Thymus (tissue), 11 donors: ENCODE measurements around the gene BAHD1. TPM values are rescaled to one million over a fixed set of nuclear protein-coding genes. Genes with fewer than 3 reads are reported as not detected.
A peak's percentile ranks its signal among the peaks of the same experiment; 100 is the strongest.

Experiments used
- DNase-seq, 9 donors: peaks; one replicate each; pipeline ENCODE4 v3.0.0-alpha.2; 2013; ENCODE audit warnings: low spot score in 9 of 9, low read depth in 6 of 9, missing footprints in 1 of 9
- H3K27ac ChIP-seq, 2 donors: one replicate each; pipeline ENCODE4 v1.5.1; 2013; ENCODE audit warnings: control low read depth in 1 of 2, low read depth in 1 of 2, low read length in 1 of 2, mild to moderate bottlenecking in 1 of 2, moderate library complexity in 1 of 2
- H3K27me3 ChIP-seq, 2 donors: one replicate each; pipeline ENCODE4 v1.5.1; 2013; ENCODE audit warnings: low read length in 1 of 2; ENCODE audit not compliant: control insufficient read depth in 2 of 2, insufficient read depth in 1 of 2
- H3K36me3 ChIP-seq, 2 donors: one replicate each; pipeline ENCODE4 v1.5.1; 2013; ENCODE audit warnings: low read length in 1 of 2, mild to moderate bottlenecking in 1 of 2, moderate library complexity in 1 of 2; ENCODE audit not compliant: control insufficient read depth in 2 of 2, insufficient read depth in 2 of 2
- H3K4me1 ChIP-seq, 2 donors: one replicate each; pipeline ENCODE4 v1.5.1; 2013; ENCODE audit warnings: low read length in 2 of 2; ENCODE audit not compliant: control insufficient read depth in 2 of 2, insufficient read depth in 2 of 2
- H3K4me3 ChIP-seq, 2 donors: one replicate each; pipeline ENCODE4 v1.5.1; 2013; ENCODE audit warnings: low read length in 2 of 2, control low read depth in 1 of 2, mild to moderate bottlenecking in 1 of 2
- H3K9me3 ChIP-seq, 2 donors: one replicate each; pipeline ENCODE4 v1.5.1; 2013; ENCODE audit warnings: low read length in 1 of 2, mild to moderate bottlenecking in 1 of 2; ENCODE audit not compliant: control insufficient read depth in 2 of 2, insufficient read depth in 1 of 2
- WGBS: extraction: QIAGEN DNeasy Blood & Tissue Kit; methylation state at CpG from one replicate; pipeline ENCODE4 v1.1.7; 2013; 5-methylcytosine and 5-hydroxymethylcytosine counted together
- polyA plus RNA-seq: library from polyadenylated mRNA; stranded (reverse); fragments of 200-250 nt; gene quantifications from one replicate; pipeline ENCODE4 v1.2.3, GENCODE V29; 2013
- total RNA-seq: library from RNA; stranded (reverse); fragments of 120-200 nt; gene quantifications from one replicate; pipeline ENCODE4 v1.2.4, GENCODE V29; 2013
- donor health status: healthy.

Gene BAHD1
- total and polyA plus RNA-seq, 2 donors = 9.4 to 19.1 TPM

- peaks cover 36 to 78% of the 10 kb centered on the region in 2 donors for H3K27me3 ChIP-seq
These were observed 69.4 kb downstream of the BAHD1 start for GRCh38 chr15:40510201-40510600.

GRCh38 chr15:40511093-40511471 is 70.3 kb downstream of the BAHD1 start:
- peaks cover 38 to 84% of the 10 kb centered on the region in 2 donors for H3K27me3 ChIP-seq
- no peaks in the 10 kb centered on the region for H3K9me3 ChIP-seq
- 13% methylated on average over 22 of the region's 22 CpGs for WGBS
- no peaks in the 10 kb centered on the region for H3K36me3 ChIP-seq
- peak in 1 of 9 donors; percentile 28 for DNase-seq
- no peak overlapping the region for H3K27ac ChIP-seq
- H3K4me1 ChIP-seq = peaks cover 7 to 19% of the 10 kb centered on the region in 2 donors
- peak overlapping the region; percentile 14 to 30 for H3K4me3 ChIP-seq

More at GRCh38 chr15:40510201-40510600, 69.4 kb downstream of the BAHD1 start:
- DNase-seq = no peak
- 94% methylated on average over 2 of the region's 2 CpGs for WGBS
- H3K9me3 ChIP-seq = no peaks in the 10 kb centered on the region
- H3K4me3 ChIP-seq = no peak overlapping the region
- no peaks in the 10 kb centered on the region for H3K36me3 ChIP-seq
- H3K27ac ChIP-seq = no peak overlapping the region
- H3K4me1 ChIP-seq = peaks cover 7 to 19% of the 10 kb centered on the region in 2 donors

- peak in 1 of 9 donors; percentile 10 for DNase-seq
- 2% methylated on average over 61 of the region's 61 CpGs for WGBS
- no peak overlapping the region for H3K27ac ChIP-seq
- H3K4me3 ChIP-seq = peak overlapping the region; percentile 14 to 30
- H3K36me3 ChIP-seq = no peaks in the 10 kb centered on the region
- peaks cover 38 to 86% of the 10 kb centered on the region in 2 donors for H3K27me3 ChIP-seq
- no peaks in the 10 kb centered on the region for H3K9me3 ChIP-seq
- H3K4me1 ChIP-seq = peaks cover 7 to 19% of the 10 kb centered on the region in 2 donors
These were observed 70.8 kb downstream of the BAHD1 start for GRCh38 chr15:40511472-40512133.

- Histone ChIP-seq H3K9me3 (no peaks in the 10 kb centered on the region), H3K4me1 (peaks cover 7 to 13% of the 10 kb centered on the region in 2 donors), H3K27me3 (peaks cover 38 to 79% of the 10 kb centered on the region in 2 donors), H3K4me3 (no peak overlapping the region), H3K36me3 (no peaks in the 10 kb centered on the region), H3K27ac (no peak overlapping the region)
- WGBS = 96% methylated on average over 2 of the region's 2 CpGs
- DNase-seq = no peak
These were observed 71.7 kb downstream of the BAHD1 start for GRCh38 chr15:40512440-40512839.

- no peak overlapping the region for H3K27ac ChIP-seq
These were observed 72.9 kb downstream of the BAHD1 start for GRCh38 chr15:40513609-40514008.

GRCh38 chr15:40516322-40516721 is 75.6 kb downstream of the BAHD1 start:
- H3K36me3 ChIP-seq = no peaks in the 10 kb centered on the region
- peaks cover 5 to 9% of the 10 kb centered on the region in 2 donors for H3K4me1 ChIP-seq
- H3K9me3 ChIP-seq = no peaks in the 10 kb centered on the region
- peaks cover 22 to 42% of the 10 kb centered on the region in 2 donors for H3K27me3 ChIP-seq
- H3K27ac ChIP-seq = no peak overlapping the region
- WGBS = over 99% methylated on average over 2 of the region's 2 CpGs
- no peak for DNase-seq
- H3K4me3 ChIP-seq = no peak overlapping the region

More at GRCh38 chr15:40513609-40514008, 72.9 kb downstream of the BAHD1 start:
- no peak overlapping the region for H3K4me3 ChIP-seq
- 93% methylated on average over 5 of the region's 5 CpGs for WGBS
- peaks cover 35 to 67% of the 10 kb centered on the region in 2 donors for H3K27me3 ChIP-seq
- H3K36me3 ChIP-seq = no peaks in the 10 kb centered on the region
- peaks cover 7 to 13% of the 10 kb centered on the region in 2 donors for H3K4me1 ChIP-seq
- H3K9me3 ChIP-seq = no peaks in the 10 kb centered on the region
- no peak for DNase-seq

Other genes with a start within 250 kb of the BAHD1 start
- gene PAK6, start 201.9 kb upstream of the BAHD1 start, total RNA-seq = 0.38 TPM
- gene PAK6, start 201.9 kb upstream of the BAHD1 start, polyA plus RNA-seq = 1.3 TPM
- gene ANKRD63, start 157.9 kb upstream of the BAHD1 start, total RNA-seq = not detected
- not detected for gene ANKRD63, start 157.9 kb upstream of the BAHD1 start, polyA plus RNA-seq
- gene PLCB2, start 133.0 kb upstream of the BAHD1 start, total RNA-seq = 26.5 TPM
- gene PLCB2, start 133.0 kb upstream of the BAHD1 start, polyA plus RNA-seq = 125 TPM
- gene INAFM2, start 117.3 kb upstream of the BAHD1 start, total RNA-seq = 10.1 TPM
- gene INAFM2, start 117.3 kb upstream of the BAHD1 start, polyA plus RNA-seq = 12.8 TPM
- gene CCDC9B, start 100.0 kb upstream of the BAHD1 start, total RNA-seq = 0.28 TPM
- gene CCDC9B, start 100.0 kb upstream of the BAHD1 start, polyA plus RNA-seq = 3.6 TPM
- 0.14 TPM for gene PHGR1, start 89.9 kb upstream of the BAHD1 start, total RNA-seq
- gene PHGR1, start 89.9 kb upstream of the BAHD1 start, polyA plus RNA-seq = 4.5 TPM
- 0.19 TPM for gene DISP2, start 82.7 kb upstream of the BAHD1 start, total RNA-seq
- gene DISP2, start 82.7 kb upstream of the BAHD1 start, polyA plus RNA-seq = 0.55 TPM
- 44.4 TPM for gene KNSTRN, start 58.2 kb upstream of the BAHD1 start, total RNA-seq
- 12.5 TPM for gene KNSTRN, start 58.2 kb upstream of the BAHD1 start, polyA plus RNA-seq
- 18.8 TPM for gene IVD, start 35.2 kb upstream of the BAHD1 start, total RNA-seq
- 28.3 TPM for gene IVD, start 35.2 kb upstream of the BAHD1 start, polyA plus RNA-seq
- 5.1 TPM for gene CHST14, start 30.0 kb downstream of the BAHD1 start, total RNA-seq
- gene CHST14, start 30.0 kb downstream of the BAHD1 start, polyA plus RNA-seq = 11.9 TPM
- gene CCDC32, start 124.1 kb downstream of the BAHD1 start, total RNA-seq = 21.2 TPM
- gene CCDC32, start 124.1 kb downstream of the BAHD1 start, polyA plus RNA-seq = 39.2 TPM
- gene RPUSD2, start 128.3 kb downstream of the BAHD1 start, total RNA-seq = 10.7 TPM
- 15.2 TPM for gene RPUSD2, start 128.3 kb downstream of the BAHD1 start, polyA plus RNA-seq
- gene KNL1, start 153.3 kb downstream of the BAHD1 start, total RNA-seq = 25.8 TPM
- gene KNL1, start 153.3 kb downstream of the BAHD1 start, polyA plus RNA-seq = 2.4 TPM